Measurements from ENCODE around the gene EEF1AKMT3.
"Not testable (repeated sequence)": the region's sequence is repeated elsewhere in the genome, so short reads cannot be mapped to it uniquely, and the experiment has no call there.

EEF1AKMT3 gene

DNA sequence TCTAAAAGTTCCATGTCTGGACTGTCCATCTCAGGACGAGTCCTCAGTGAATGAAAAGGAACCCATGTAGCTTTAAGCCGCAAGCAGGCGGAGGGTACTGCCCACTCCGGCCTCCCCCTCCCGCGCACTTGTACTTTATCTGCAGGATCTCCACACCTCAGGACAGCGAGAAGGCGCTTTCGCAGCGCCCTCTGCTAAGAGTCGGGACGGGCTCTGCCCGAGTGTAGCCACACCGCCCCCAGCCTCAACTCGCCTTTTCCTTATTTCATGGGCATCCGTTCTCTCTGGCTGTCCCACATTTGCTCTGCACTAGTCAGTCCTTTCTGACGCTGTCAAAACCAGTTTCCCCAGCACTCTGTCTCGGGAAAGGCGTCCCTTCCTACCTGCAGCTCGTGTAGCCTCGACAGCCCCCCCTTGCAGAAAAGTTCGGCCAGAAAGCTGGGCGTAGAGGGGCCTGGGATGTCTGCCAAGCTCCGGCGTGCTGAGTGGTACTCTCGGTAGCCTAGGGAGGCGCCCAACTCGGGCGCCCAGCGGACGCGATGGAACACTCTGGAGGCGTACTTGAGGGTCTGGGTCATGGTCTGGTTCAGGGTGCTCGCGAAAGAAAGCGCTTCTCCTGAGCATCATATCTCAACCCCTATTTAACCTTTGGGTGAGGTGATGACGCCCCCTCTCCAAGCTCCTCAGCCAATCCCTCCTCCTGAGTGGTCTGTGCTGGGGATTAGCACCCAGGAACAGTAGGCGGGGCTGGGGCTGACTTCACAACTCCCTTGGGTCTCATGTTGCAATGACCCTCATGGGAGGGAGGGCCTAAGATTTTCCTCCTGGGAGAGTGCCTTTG lies 5.7 kb upstream of the EEF1AKMT3 start, which contains the start of gene CYP27B1:
TSS of gene CYP27B1 (minus strand) at position 615 of the 841 bp plus-strand sequence. CDS start at position 578, 37 bp downstream.
- no peak for DNase-seq

DNA sequence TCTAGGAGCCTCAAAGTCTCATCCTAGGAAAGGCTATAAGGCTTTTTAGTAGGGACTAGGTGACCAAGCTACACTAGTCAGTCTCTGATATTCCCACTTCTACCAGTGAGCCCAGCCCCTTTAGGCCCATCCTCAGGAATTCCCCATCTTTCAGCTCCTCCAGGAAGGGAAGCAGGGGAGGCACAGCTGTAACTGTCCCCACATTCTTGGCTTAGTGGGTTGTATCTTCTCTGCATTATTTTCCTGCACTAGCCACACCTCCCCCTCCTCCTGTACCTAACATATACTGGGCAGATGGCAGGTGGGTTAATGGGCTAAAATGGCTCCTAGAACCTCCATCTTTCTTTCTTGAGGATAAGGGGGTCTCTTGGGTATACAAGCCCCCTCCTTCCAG lies 5.1 kb upstream of the EEF1AKMT3 start:
- DNase-seq: no peak

DNA sequence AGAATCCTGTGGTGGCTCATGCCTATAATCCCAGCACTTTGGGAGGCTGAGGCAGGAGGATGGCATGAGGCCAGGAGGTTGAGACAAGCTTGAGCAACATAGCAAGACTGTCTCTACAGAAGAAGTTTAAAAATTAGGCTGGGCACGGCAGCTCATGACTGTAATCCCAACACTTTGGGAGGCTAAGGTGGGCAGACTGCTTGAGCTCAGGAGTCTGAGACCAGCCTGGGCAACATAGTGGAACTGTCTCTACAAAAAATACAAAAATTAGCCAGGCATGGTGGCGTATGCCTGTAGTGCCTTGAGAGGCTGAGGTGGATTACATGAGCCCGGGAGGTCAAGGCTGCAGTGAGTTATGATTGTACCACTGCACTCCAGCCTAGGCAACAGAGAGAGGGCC lies 4.5 kb upstream of the EEF1AKMT3 start:
- no peak for DNase-seq

DNA sequence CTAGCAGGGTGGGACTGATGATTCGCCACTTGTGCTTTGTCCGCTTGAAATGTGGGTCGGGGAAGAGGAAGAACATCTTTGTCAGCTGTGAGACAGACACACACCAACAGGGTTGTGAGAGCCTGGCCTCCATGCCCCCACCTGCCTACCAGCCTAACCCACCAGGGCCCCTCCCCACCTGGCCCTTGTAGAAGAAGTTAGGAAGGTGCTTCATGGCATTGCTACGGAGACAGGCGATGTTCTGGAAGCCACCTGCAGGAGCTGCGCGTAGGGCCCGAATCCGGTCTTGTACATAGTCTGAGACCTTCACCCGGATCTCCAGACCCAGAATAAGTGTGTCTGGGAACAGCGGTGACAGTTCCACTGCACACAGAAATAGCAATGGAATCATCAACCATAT lies 2.8 kb upstream of the EEF1AKMT3 start:
- no peak for DNase-seq

DNA sequence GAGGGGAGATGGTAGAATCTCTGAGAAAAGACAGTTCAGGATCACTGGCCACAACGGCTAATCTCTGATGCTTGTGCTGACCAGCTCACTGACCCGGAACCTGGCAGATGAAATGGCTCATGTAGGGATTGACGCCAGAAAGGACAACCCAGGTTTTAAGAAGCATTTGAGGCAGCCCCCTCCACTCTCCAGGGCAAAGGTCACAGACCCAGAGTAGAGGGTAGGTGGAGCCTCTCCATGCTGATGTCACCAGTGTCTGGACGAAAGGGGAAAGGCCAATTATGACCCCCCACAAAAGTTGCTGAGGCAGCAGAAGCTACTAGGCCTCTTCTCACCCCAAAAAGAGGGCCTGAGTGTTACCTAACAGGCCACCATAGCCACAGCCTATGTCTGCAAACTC lies 1.7 kb upstream of the EEF1AKMT3 start:
- no peak for DNase-seq

DNA sequence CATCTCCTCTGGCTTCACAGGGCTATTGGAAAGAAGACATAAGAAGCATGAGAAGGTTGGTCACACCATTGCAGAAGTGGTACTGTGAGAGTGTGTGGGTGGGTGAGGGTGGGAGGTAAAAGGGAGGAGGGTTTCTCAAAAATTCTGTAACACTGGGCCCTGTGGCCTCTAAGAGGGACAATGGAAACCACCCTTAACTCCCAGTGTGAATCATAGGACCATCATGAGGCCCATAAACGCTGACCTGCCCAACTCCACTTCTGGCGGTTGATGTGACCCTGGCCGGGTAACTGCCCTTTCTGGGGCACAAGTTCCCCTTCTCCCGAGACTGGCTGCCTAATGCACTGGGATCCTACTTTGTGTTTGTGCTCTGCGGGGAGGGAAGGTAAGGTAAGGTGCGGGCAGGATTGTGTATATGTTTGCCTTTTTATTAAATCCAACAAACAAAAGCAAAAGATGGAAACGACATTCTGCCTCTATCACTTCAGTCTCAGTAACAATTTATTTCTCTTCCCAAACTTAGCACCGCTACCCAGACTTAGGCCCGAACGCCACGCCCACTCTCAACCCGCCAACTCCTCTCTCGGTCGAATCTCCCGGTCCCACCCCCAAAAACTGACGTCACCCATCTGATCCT lies 1.1 kb upstream of the EEF1AKMT3 start:
- DNase-seq: peak; percentile 71

DNA sequence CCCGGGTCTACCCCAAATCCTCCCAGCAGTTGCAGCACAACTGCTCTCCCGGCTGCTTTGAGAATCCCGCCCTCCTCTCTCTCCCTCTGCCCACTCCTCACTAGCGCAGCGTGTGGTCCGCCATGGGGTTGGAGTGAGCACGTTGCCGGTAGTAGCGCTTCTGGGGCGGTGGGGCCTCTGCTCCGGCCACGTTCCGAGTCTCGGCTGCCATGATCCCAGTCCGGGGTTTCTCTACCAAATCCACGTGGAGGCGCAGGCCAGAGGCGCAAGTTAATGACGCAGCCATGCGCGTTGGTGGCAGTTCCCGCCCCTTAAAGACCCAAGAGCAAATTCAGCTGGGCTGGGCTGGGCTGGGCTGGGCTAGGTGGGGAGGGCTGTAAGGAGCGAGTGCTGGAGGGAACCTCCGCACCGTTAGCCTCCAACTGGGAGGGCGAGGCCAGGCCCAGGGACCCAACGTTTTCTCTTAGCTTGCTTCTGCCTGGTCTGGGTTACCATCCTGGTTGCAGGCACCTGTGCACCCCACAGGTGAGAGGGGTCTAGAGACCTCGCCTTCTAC lies 463 bp upstream of the EEF1AKMT3 start, which contains the start of gene METTL1:
TSS of gene METTL1 (minus strand) at position 233 of the 556 bp plus-strand sequence. CDS start at position 211, 22 bp downstream.
- DNase-seq: peak; percentile 92

DNA sequence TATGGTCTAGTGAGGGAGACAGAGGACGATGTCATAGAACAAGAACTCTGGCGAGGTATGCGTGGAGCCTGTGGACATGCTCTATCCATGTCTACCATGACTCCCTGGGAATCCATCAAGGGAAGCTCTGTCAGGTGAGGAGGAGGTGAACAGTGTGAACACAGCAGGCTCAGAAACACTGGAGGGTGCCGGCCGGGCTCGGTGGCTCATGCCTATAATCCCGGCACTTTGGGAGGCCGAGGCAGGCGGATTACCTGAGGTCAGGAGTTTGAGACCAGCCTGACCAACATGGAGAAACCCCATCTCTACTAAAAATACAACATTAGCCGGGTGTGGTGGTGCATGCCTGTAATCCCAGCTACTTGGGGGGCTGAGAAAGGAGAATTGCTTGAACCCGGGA lies 2.2 kb downstream of the EEF1AKMT3 start:
- DNase-seq: not testable (repeated sequence)

DNA sequence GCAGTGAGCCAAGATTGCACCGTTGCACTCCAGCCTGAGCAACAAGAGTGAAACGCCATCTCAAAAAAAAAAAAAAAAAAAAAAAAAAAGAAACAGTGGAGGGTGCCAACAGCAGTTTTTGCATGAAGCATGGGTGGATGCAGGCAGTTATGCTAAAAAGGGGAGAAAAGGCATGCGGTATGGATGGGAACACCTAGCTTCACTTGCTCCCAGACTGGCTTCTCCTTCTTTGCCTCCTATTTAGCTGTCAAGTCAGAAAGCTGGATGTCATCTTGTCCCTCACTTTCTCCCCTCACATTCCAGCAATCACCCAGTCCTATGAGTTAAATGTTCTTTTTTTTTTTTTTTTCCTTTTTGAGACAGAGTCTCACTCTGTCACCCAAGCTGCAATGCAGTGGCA lies 2.6 kb downstream of the EEF1AKMT3 start:
- DNase-seq: no peak

DNA sequence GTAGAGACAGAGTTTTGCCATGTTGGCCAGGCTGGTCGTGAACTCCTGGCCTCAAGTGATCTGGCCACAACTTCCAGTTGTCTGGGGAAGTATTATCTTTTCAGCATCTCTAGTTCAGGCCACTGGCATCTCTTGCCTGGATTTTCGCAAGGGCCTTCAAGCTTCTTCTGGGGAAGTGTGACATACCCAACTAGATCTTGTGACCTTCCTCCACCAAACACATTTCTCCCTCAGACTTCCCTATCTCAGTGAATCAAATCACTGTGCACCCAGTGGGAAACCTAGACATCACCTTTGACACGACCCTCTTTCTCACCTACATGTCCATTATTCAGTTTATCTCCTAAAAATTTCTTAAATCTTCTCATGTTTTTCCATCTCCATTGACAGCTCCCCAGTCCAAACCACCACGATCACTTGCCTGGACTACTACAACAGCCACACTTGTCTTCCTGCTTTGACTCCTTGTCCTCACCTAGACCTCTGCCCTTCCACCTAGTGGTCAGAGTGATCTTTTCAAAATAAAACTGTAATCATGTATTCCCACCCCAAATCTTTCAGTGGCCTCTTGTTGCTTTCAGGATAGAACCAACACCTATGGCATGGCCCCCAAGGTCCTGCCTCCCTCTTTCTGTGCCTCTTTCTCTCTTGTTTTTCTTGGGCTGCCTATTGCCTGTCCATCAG lies 3.3 kb downstream of the EEF1AKMT3 start:
- DNase-seq: no peak

DNA sequence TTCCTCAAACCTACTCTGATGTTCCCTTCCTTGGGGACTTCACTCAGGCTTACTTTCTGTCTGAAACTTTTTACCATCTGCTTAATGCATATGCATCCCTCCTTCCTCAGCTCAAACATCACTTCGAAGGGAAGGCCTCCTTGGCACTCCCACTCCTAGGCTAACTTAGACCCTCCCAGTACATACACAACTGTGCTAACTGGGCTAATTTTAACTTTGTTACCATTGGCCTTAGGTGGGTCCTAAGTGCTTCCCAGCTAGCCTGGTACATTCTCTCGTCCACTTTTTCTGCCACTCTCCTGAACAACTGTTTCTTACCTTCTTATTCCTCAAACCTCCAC lies 3.8 kb downstream of the EEF1AKMT3 start:
- no peak for DNase-seq

DNA sequence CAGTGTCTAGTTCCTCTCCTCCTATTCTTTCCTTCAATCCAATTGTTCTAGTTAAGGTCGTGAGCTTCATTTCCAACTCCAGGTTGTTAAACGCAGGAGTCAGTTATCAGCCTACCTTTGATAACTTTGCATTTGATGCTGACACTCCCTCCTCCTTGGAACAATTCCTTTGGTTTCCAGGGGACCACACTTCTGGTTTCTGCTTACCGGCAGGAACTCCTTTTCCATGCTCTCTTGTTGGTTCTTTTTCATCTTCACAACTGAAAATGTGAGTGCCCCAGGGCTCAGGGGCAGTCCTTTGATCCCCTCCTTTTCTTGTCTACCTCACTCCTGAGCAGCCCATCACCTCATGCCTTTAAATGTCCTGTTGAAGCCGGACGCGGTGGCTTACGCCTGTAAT lies 5.0 kb downstream of the EEF1AKMT3 start:
- DNase-seq: no peak

DNA sequence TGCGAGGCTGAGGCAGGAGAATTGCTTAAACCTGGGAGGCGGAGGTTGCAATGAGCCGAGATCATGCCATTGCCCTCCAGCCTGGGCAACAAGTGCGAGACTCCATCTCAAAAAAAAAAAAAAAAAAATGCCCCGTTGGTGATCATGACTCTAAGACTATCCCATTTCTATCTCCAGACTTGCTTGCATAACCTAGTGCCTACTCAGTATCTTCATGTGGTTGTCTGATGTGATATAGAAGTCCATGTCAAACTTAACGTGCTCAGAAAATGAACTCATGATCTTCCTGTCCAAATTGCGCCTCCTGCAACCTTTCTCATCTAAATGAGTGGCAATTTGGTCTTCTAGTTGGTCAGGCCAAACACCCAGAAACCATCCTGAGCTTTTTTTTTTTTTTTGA lies 5.5 kb downstream of the EEF1AKMT3 start:
- no peak for DNase-seq

DNA sequence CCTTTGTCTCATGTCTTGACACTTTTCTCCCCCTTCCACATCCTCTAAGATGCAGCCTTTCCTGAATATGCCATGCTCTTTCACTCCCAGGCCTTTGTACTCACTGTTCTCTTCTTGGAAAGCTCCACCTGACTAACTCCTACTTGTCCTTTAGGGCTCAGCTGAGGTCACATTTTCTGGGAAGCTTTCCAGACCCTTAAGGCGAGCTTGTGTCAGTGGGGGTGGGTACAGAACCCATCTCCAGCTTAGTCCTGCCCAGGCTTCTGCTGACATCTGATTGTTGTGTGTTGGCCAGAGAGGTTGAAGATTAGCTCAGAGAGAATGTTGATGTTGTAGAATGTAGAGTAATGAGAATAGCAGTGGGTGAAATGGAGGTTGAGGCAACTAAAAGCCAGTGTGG lies 7.3 kb downstream of the EEF1AKMT3 start:
- no peak for DNase-seq

DNA sequence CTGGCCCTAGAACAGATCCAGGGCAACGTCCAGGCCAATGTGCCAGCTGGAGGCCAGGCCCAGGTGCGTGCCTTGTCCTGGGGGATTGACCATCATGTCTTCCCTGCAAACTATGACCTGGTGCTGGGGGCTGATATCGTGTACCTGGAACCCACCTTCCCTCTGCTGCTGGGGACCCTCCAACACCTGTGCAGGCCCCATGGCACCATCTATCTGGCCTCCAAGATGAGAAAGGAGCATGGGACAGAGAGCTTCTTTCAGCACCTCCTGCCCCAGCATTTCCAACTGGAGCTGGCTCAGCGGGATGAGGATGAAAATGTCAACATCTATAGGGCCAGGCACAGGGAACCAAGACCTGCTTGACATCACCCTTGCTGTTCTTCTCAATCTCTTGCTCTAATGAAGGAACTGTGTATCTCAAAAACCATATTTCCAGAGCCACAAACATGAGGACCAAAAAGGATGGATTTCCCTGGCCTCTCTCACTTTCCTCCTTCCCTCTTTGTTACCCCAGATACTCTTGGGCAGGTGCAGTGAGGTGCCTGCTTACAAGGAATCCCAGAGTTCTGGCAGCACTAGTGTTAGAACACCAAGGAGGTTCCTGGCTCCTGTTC lies 8.0 kb downstream of the EEF1AKMT3 start:
- no peak for DNase-seq

DNA sequence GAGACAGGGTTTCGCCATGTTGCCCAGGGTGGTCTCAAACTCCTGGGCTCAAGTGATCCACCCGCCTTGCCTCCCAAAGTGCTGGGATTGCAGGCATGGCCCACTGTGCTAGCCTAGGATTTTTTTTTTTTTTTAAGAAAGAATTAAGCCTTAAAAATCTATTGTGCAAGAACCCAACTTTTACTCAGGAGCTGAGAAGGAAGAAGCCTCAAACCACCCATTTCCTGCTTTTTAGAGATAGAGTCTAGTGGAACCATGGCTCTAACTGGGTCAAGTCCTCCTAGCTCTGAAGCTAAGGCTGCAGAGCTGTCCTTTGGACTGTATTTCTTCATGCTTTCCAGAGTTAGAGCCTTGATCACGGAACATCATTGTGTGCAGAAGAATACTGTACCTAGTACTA lies 8.8 kb downstream of the EEF1AKMT3 start:
- no peak for DNase-seq

DNA sequence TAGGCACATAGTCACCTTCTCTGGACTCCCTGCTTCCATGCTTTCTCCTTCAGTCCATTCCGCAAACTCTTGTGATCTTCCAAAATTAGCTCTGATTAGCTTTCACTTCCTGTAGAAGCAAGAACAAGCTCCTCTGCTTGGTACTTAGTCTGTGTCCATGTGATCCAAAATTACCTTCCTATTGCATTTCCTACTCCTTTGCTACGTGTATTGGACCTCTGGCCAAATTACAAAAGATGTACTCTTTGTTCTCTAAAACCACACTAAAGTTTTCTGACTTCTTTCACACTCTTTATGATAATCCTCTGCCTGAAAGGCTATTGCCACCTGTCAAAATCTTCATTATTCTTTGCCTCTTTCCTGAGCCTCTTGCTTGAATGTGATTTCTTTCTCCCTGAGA lies 9.4 kb downstream of the EEF1AKMT3 start:
- DNase-seq: no peak

DNA sequence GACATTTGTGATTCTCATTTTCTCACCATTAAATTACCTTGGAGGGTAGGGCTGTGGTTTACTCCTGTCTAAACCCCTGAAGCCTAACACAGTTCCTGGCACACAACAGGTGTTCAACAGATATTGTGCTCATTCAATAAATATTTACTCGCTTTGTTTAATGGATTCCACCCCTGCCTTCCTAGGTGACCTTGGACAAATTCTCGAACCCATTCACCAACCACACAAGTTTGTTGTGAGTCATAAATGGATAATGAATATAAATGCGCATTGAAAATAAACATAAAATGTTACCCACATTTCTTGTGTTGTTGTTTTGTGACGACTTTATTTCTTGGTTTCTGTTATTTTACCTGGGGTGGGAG lies 9.8 kb downstream of the EEF1AKMT3 start:
- no peak for DNase-seq

DNA sequence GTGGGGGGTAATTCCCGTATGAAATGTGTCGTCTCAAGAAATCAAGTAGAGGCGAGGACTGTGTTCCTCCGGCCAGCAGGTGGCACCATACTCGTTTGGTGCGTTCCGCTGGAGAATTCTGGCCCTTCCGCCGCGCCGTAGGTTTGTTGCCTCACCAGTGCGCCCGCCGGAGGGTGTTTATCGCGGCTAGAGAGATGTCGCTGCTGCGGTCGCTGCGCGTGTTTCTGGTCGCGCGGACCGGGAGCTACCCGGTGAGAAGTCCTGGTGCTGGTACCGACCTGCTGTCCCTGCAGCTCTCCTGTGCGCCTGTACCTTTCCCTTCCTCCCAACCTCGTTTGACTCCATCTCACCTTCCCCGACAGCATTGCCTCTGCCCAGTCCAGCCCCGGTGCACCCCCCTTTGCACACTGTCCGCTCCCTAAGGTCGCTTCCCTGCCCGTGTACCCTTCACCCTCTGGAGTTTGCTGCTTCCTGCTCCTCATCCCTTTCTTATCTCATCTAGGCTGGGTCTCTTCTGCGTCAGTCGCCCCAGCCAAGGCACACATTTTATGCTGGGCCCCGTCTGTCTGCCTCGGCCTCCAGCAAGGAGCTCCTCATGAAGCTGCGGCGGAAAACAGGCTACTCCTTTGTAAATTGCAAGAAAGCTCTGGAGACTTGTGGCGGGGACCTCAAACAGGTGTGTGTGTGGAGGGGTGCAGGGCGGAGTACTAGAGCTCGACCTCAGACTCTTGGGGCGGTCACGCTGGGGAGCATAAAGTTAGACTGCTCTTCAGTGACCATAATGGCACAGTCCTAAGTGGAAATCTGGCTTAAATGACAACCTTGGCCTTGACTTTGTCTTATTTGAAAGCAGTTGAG lies 10.4 kb downstream of the EEF1AKMT3 start, which contains the start of gene TSFM:
TSS of gene TSFM (plus strand) at position 180 of the 858 bp plus-strand sequence. CDS start at position 195, 15 bp downstream.
- DNase-seq: peak; percentile 77

DNA sequence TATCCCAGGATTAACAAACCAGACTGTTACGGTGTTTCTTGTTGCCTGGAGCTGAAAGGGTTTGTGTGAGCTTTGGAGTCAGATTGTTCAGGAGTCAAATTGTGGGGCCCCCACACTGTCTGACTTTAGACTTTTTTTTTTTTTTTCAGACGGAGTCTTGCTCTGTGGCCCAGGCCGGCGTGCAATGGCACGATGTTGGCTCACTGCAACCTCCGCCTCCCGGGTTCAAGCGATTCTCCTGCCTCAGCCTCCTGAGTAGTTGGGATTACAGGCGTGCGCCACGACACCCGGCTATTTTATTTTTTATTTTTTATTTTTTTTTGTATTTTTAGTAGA lies 11.0 kb downstream of the EEF1AKMT3 start:
- DNase-seq: no peak

DNA sequence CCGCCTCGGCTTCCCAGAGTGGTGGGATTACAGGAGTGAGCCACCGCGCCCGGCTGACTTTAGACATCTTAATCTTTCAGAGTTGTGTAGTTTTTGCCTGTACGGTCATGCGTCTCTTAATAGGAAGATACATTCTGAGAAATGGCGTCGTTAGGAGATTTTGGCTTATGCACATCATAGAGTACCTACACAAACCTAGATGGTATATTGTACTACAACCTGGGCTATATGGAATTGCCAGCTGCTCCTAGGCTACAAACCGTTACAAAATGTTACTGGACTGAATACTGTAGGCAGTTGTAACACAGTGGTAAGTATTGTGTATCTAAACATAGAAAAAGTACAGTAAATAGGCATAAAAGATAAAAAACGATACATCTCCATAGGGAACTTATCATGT lies 11.4 kb downstream of the EEF1AKMT3 start:
- DNase-seq: no peak

DNA sequence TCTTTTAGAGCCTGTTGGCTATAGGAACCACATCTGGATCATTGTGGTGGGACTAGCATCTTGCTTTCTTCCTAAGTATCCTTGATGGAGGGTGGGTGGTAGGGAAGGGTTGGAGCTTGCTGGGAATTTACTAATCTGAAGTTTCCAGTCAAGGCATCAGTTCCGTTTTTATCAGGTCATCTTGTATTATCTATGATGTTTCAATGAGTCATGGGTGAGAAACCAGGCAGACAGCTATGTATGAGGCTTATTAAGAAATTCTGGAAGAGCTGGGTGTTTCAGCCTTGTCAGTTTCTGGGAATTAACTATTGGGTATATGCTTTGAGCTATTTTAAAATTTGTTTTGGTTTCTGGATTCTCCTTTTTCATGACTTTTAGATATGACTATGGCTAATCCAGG lies 21.5 kb downstream of the EEF1AKMT3 start:
- no peak for DNase-seq
